ENCODE measurements around the gene PITX1. TPM values are rescaled to one million over a fixed set of nuclear protein-coding genes. Genes with fewer than 3 reads are reported as not detected.

The PITX1 gene
- total and polyA plus RNA-seq, 11 donors: 0.03 to 0.39 TPM; not detected in 9

DNA sequence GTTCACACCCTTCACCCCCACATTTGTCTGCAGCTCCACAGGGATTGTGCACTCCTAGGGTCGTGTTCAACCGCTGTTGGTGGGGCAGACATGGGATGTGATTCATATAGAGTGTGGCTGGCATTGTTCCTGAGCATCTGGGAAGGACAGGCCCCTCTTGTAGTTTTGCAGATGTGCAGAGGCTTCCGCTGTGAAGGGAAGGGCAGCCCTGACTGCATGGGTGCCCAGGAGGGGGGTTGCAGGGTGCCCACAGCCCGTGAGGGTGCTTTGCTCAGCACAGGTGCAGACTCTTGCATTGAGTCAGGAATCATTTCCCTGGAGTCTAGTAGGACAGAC, 30.2 kb upstream of the PITX1 start:
- H3K9me3 ChIP-seq: no peaks in the 10 kb centered on the region
- DNase-seq (no peak), ATAC-seq (no peak)
- H3K27me3 ChIP-seq: peaks cover 0 to 17% (median 0%) of the 10 kb centered on the region in 9 donors
- 50 to 64% (median 61%) methylated on average over 1 to 4 of the region's 4 CpGs for WGBS, 4 donors
- H3K4me1 ChIP-seq: peaks cover 0 to 6% (median 0%) of the 10 kb centered on the region in 12 donors
- intact Hi-C loops (cut with DNase I): no loop called here
- H3K36me3 ChIP-seq: no peaks in the 10 kb centered on the region
- no peak for TF ChIP-seq POLR2A (IDR thresholded peaks at IDR 0.05)
- TF ChIP-seq, protein P1, sequence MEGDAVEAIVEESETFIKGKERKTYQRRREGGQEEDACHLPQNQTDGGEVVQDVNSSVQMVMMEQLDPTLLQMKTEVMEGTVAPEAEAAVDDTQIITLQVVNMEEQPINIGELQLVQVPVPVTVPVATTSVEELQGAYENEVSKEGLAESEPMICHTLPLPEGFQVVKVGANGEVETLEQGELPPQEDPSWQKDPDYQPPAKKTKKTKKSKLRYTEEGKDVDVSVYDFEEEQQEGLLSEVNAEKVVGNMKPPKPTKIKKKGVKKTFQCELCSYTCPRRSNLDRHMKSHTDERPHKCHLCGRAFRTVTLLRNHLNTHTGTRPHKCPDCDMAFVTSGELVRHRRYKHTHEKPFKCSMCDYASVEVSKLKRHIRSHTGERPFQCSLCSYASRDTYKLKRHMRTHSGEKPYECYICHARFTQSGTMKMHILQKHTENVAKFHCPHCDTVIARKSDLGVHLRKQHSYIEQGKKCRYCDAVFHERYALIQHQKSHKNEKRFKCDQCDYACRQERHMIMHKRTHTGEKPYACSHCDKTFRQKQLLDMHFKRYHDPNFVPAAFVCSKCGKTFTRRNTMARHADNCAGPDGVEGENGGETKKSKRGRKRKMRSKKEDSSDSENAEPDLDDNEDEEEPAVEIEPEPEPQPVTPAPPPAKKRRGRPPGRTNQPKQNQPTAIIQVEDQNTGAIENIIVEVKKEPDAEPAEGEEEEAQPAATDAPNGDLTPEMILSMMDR (IDR thresholded peaks at IDR 0.05): no peak
- no peak overlapping the region for H3K4me3 ChIP-seq
- no peak overlapping the region for H3K27ac ChIP-seq

DNA sequence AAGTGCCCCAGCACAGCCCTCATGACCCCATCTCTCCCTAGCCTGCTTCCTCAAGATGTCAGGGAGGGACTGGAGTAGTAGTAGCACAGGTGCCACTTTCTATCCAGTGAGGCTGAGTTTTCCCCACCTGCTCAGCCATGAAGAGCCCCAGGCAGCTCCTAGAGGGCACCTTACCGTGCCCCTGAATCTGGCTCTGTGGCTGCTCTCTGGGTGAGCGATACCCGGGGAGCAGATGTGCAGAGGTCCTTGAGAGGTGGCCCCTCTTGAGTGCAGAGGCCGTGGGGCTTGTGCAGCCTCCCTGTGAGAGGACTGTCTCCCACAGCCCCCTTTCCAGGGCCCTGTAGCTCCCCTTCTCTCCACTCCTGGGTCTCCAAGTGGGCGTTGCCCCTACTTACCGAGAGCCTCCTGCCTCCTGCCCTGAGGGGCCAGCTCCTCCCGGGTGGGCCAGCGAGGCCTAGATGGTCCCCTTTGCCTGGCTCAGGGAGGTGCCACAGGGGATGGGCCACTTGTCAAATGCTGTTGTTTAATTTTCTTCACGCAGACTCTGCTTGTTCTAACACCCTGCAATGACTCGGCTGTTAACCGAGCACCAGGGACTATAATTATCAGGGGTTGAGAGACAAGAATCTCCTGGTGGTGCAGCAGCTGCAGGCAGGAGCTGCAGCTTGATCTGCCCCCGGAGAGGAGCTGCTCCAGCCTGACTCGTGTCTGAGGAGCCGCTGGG, 29.6 kb upstream of the PITX1 start:
- Histone ChIP-seq H3K36me3 (no peaks in the 10 kb centered on the region), H3K27me3 (peaks cover 0 to 17% (median 0%) of the 10 kb centered on the region in 9 donors), H3K4me1 (peaks cover 0 to 6% (median 0%) of the 10 kb centered on the region in 12 donors), H3K27ac (no peak overlapping the region), H3K9me3 (no peaks in the 10 kb centered on the region), H3K4me3 (no peak overlapping the region)
- no peak for DNase-seq
- TF ChIP-seq POLR2A (IDR thresholded peaks at IDR 0.05): no peak
- TF ChIP-seq, protein P1 (IDR thresholded peaks at IDR 0.05): no peak
- ATAC-seq: no peak
- 48 to 72% (median 63%) methylated on average over 8 to 14 of the region's 14 CpGs for WGBS, 4 donors
- intact Hi-C loops (cut with DNase I): no loop called here

DNA sequence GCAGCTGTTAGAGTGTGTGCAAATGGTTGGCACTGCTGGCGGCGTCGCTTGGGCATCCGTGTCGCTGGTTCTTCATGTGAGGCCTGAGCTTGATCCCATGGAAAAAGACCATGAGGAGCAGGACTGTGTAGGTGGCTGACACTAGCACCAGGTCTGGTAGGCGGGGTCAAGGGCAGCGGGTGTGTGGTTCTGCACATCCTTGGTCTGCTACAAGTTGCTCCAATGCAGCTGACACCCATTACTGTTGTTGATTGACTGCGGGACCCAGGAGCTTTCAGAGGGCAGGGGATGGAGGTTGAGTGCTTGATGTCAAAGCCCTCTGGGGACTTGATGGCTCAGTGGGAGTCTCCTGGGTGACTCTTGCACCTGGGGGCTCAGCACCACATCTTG, 29.0 kb upstream of the PITX1 start:
- WGBS, 4 donors: 86 to 96% (median 89%) methylated on average over 7 to 8 of the region's 8 CpGs
- TF ChIP-seq POLR2A (IDR thresholded peaks at IDR 0.05): no peak
- TF ChIP-seq, protein P1 (IDR thresholded peaks at IDR 0.05): no peak

DNA sequence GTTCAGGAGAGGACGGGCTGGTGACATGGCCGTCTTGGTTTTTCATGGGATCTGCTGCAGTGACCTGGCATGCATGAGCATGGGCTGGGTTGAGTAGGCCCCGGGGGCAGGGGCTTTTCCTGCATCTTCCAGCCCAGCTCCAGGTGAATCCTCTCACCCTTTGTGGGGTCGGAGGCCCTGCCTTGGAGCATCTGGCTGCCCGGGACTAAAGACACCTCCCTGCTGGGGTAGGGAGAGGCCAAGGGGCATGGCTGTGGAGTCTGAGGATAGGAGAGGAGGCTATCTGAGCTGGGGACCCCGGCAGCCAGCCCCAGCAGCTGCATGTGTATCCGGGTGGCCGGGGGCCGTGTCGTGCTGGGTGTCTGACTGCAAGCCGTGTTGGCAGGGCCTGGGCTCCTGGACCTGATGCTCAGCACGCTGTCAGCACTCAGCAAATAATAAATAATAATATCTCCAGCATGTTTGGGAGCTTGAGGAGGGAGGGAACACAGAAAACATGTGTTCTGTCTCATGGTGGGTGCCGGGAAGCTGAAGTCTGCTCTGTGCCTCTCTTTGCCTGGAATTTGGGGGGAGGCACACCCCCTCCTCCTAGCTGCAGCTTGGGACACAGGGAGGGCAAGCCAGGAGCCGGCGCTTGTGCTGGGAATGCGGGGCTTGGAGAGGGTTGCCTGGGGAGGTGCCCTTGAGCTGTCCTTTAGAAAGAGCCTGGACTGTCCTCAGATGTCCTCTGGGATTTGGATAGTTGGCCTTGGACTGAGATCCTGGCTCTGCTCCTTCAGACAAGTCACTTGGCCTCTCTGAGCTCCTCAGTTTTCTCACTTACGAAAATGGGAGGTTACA, 28.4 kb upstream of the PITX1 start:
- no peaks in the 10 kb centered on the region for H3K9me3 ChIP-seq
- TF ChIP-seq, protein P1 (IDR thresholded peaks at IDR 0.05): no peak
- no peak for TF ChIP-seq POLR2A (IDR thresholded peaks at IDR 0.05)
- no peak for DNase-seq
- peaks cover 0 to 6% (median 0%) of the 10 kb centered on the region in 12 donors for H3K4me1 ChIP-seq
- H3K27ac ChIP-seq: no peak overlapping the region
- intact Hi-C loops (cut with DNase I): no loop called here
- ATAC-seq: no peak
- peaks cover 0 to 17% (median 0%) of the 10 kb centered on the region in 9 donors for H3K27me3 ChIP-seq
- H3K36me3 ChIP-seq: no peaks in the 10 kb centered on the region
- WGBS, 4 donors: 51 to 69% (median 58%) methylated on average over 14 to 17 of the region's 17 CpGs
- H3K4me3 ChIP-seq: no peak overlapping the region

More for the DNA sequence above, 29.0 kb upstream of the PITX1 start:
- Histone ChIP-seq H3K4me1 (peaks cover 0 to 6% (median 0%) of the 10 kb centered on the region in 12 donors), H3K27ac (no peak overlapping the region), H3K9me3 (no peaks in the 10 kb centered on the region), H3K4me3 (no peak overlapping the region), H3K27me3 (peaks cover 0 to 17% (median 0%) of the 10 kb centered on the region in 9 donors), H3K36me3 (no peaks in the 10 kb centered on the region)
- intact Hi-C loops (cut with DNase I): no loop called here
- no peak for DNase-seq
- no peak for ATAC-seq
